ENCODE data around the gene CDKN3.

DNA sequence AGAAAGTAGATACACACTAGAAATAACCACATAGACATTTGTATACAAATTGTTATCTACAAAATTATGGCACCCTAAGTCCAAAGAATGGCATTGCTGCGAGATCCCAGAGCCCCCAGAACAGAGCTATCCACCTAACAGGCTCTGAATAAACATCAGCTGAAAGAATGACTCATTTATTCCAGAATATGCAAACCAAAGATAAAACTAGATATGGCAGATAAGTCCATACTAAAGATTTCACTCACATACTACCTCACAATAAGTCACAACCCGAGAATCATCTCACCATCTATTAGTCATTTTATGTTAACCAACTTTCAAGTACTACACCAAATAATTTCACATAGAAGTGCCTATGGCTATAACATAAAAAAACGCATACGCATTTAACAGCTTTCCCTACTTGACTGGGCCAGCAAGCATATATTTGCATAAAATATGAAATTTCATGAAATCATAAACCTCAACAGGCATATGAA, 38.7 kb downstream of the CDKN3 start:
- TF ChIP-seq, protein P1, sequence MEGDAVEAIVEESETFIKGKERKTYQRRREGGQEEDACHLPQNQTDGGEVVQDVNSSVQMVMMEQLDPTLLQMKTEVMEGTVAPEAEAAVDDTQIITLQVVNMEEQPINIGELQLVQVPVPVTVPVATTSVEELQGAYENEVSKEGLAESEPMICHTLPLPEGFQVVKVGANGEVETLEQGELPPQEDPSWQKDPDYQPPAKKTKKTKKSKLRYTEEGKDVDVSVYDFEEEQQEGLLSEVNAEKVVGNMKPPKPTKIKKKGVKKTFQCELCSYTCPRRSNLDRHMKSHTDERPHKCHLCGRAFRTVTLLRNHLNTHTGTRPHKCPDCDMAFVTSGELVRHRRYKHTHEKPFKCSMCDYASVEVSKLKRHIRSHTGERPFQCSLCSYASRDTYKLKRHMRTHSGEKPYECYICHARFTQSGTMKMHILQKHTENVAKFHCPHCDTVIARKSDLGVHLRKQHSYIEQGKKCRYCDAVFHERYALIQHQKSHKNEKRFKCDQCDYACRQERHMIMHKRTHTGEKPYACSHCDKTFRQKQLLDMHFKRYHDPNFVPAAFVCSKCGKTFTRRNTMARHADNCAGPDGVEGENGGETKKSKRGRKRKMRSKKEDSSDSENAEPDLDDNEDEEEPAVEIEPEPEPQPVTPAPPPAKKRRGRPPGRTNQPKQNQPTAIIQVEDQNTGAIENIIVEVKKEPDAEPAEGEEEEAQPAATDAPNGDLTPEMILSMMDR (IDR thresholded peaks at IDR 0.05) = no peak
- no peak for TF ChIP-seq POLR2A (IDR thresholded peaks at IDR 0.05)
